K562 (cell line): ENCODE results near the gene C2orf76. TPM values are rescaled to one million over a fixed set of nuclear protein-coding genes. Genes with fewer than 3 reads are reported as not detected.

Source experiments
- ATF4 ChIP-seq: fragments of 450-650 bp; formaldehyde crosslinking; IDR thresholded peaks from 2 replicates; pipeline ENCODE4 v1.4.0; 2022; ENCODE audit warnings: mild to moderate bottlenecking, moderate library complexity
- BHLHE40 ChIP-seq: IDR thresholded peaks from 2 replicates; pipeline ENCODE4 v1.6.1; 2011; ENCODE audit warnings: low read length, improper control_type of control experiment
- CLOCK ChIP-seq: fragments of 250-450 bp; sonication (Bioruptor Pico); IDR thresholded peaks from 2 replicates; pipeline ENCODE4 v1.4.0; 2020; ENCODE audit warnings: mild to moderate bottlenecking, moderate library complexity, borderline replicate concordance
- CREB5 ChIP-seq: fragments of 250-450 bp; sonication (Bioruptor Pico); IDR thresholded peaks from 2 replicates; pipeline ENCODE4 v1.5.0; 2020; ENCODE audit warnings: mild to moderate bottlenecking
- CREBBP ChIP-seq: IDR thresholded peaks from one replicate; pipeline ENCODE4 v1.6.1; 2012; ENCODE audit warnings: low read depth, mild to moderate bottlenecking, control low read depth, inconsistent platforms, low read length
- ELF1 ChIP-seq: fragments of 200-800 bp; sonication (Bioruptor generic); IDR thresholded peaks from 2 replicates; pipeline ENCODE4 v1.6.1; 2016; ENCODE audit warnings: missing genetic modification characterization, missing compliant biosample characterization
- FOSL1 ChIP-seq: fragments of 200-800 bp; sonication (Bioruptor generic); conservative IDR thresholded peaks from 2 replicates; pipeline ENCODE4 v1.6.1; 2016; ENCODE audit warnings: missing genetic modification characterization, missing compliant biosample characterization
- HMG20A ChIP-seq: fragments of 450-650 bp; formaldehyde crosslinking; conservative IDR thresholded peaks from 2 replicates; pipeline ENCODE4 v1.4.0; 2020; ENCODE audit warnings: mild to moderate bottlenecking, mixed read lengths
- HNRNPK ChIP-seq: fragments of 200-400 bp; formaldehyde crosslinking; IDR thresholded peaks from one replicate; pipeline ENCODE4 v1.6.1; 2018; ENCODE audit warnings: mild to moderate bottlenecking, low read depth, low read length; ENCODE audit not compliant: poor library complexity, severe bottlenecking
- HOXB6 ChIP-seq: fragments of 250-450 bp; sonication (Bioruptor Pico); IDR thresholded peaks from 2 replicates; pipeline ENCODE4 v1.5.1; 2022; ENCODE audit warnings: mild to moderate bottlenecking, borderline replicate concordance
- IFI16 ChIP-seq: fragments of 250-450 bp; sonication (Bioruptor Pico); IDR thresholded peaks from 2 replicates; pipeline ENCODE4 v2.1.2; 2022; ENCODE audit warnings: mild to moderate bottlenecking, inconsistent platforms
- MTA1 ChIP-seq: fragments of 450-650 bp; IDR thresholded peaks from 2 replicates; pipeline ENCODE4 v1.6.1; 2017; ENCODE audit warnings: borderline replicate concordance
- POLR2AphosphoS5 ChIP-seq: IDR thresholded peaks from 2 replicates; pipeline ENCODE4 v1.6.1; 2011; ENCODE audit warnings: mild to moderate bottlenecking, low read depth, low read length, moderate library complexity; ENCODE audit not compliant: control insufficient read depth, insufficient read depth
- RBM15 ChIP-seq: fragments of 200-400 bp; formaldehyde crosslinking; IDR thresholded peaks from 2 replicates; pipeline ENCODE4 v1.6.1; 2018; ENCODE audit warnings: mild to moderate bottlenecking, low read length, moderate library complexity; ENCODE audit not compliant: insufficient read depth
- RNF2 ChIP-seq: sonication (generic); IDR thresholded peaks from 2 replicates; pipeline ENCODE4 v1.6.1; 2016
- TEAD4 ChIP-seq, 2 experiments: sonication (generic) in 1 of 2; formaldehyde crosslinking in 1 of 2; IDR thresholded peaks; 2 replicates each; pipeline versions ENCODE4 v1.6.1 to v1.8.0; 2012 to 2022; ENCODE audit warnings: borderline replicate concordance in 1 of 2, inconsistent platforms in 1 of 2, low read length in 1 of 2, mild to moderate bottlenecking in 1 of 2, missing genetic modification reagents in 1 of 2
- ZBED1 ChIP-seq: IDR thresholded peaks from 2 replicates; pipeline ENCODE4 v1.6.1; 2014
- ZNF24 ChIP-seq: fragments of 450-650 bp; IDR thresholded peaks from 2 replicates; pipeline ENCODE4 v1.6.1; 2016
- ZNF561 ChIP-seq: fragments of 450-650 bp; formaldehyde crosslinking; conservative IDR thresholded peaks from 2 replicates; pipeline ENCODE4 v1.4.0; 2020; ENCODE audit warnings: mild to moderate bottlenecking, moderate library complexity
- ZNF639 ChIP-seq, 2 experiments: fragments of 200-800 bp in 1 of 2; sonication (Bioruptor generic) in 1 of 2; sonication (generic) in 1 of 2; formaldehyde crosslinking in 1 of 2; IDR thresholded peaks in 1 of 2; conservative IDR thresholded peaks in 1 of 2; 2 replicates each; pipeline versions ENCODE4 v1.5.0 to v1.6.1; 2016 to 2020; ENCODE audit warnings: missing compliant biosample characterization in 1 of 2, missing genetic modification characterization in 1 of 2, missing genetic modification reagents in 1 of 2
- ZZZ3 ChIP-seq: fragments of 450-650 bp; IDR thresholded peaks from 2 replicates; pipeline ENCODE4 v1.6.1; 2016; ENCODE audit warnings: antibody characterized with exemption, mild to moderate bottlenecking, moderate library complexity
- polyA plus RNA-seq, 8 experiments: library from polyadenylated mRNA; depleted of rRNA in 4 of 8; stranded (reverse) in 5 of 8; unstranded in 3 of 8; fragments of >200 nt; fragmentation: Nextera tagmentation in 2 of 8; fragmentation: Illumina TruSeq in 1 of 8; extraction: Ambion mirVana in 2 of 8; extraction: Trizol in 1 of 8; gene quantifications; 2 replicates each; pipeline versions ENCODE4 v1.2.1 to v1.2.3, GENCODE V29; 2011 to 2014; ENCODE audit warnings: inconsistent platforms in 1 of 8, missing spikeins in 1 of 8
- total RNA-seq, 7 experiments: library from RNA; depleted of rRNA in 6 of 7; stranded (reverse); fragments of >200 nt in 6 of 7; fragmentation: Illumina TruSeq in 2 of 7; extraction: Trizol in 2 of 7; gene quantifications; 2 replicates each; pipeline versions ENCODE4 v1.2.1 to v1.2.3, GENCODE V29; 2011 to 2021; ENCODE audit warnings: low replicate concordance in 1 of 7

The C2orf76 gene
- total and polyA plus RNA-seq, 9 of the 15 experiments (the other 6 are each of a cell fraction or from before 2014, with no cell fraction given): 4.8 to 26.2 (median 14.5) TPM

- TF ChIP-seq ATF4 (CRISPR knock-in tag): no peak
- TF ChIP-seq ZZZ3: no peak
- TF ChIP-seq CREB5: no peak
- no peak for TF ChIP-seq MTA1
- TF ChIP-seq CLOCK (CRISPR knock-in tag): no peak
- TF ChIP-seq HNRNPK: no peak
- TF ChIP-seq HOXB6 (CRISPR knock-in tag): no peak
- TF ChIP-seq ELF1 (tag): peak; percentile 43
- no peak for TF ChIP-seq TEAD4 (IDR thresholded peaks at IDR 0.05; ENCODE audit: low read length)
- TF ChIP-seq TEAD4 (CRISPR knock-in tag; IDR thresholded peaks at IDR 0.05; ENCODE audit: borderline replicate concordance): no peak
- no peak for TF ChIP-seq RBM15
- TF ChIP-seq BHLHE40: peak; percentile 85
- TF ChIP-seq ZBED1: no peak
- TF ChIP-seq ZNF639 (CRISPR knock-in tag; conservative IDR thresholded peaks at IDR 0.05 in 1 of 2, IDR thresholded peaks at IDR 0.05 in 1 of 2): no peak
- no peak for TF ChIP-seq ZNF561 (CRISPR knock-in tag)
- TF ChIP-seq HMG20A (CRISPR knock-in tag): no peak
- TF ChIP-seq CREBBP: no peak
- peak; percentile 94 for TF ChIP-seq FOSL1 (tag)
- TF ChIP-seq ZNF24: no peak
- TF ChIP-seq POLR2AphosphoS5: no peak
- no peak for TF ChIP-seq RNF2
- TF ChIP-seq IFI16 (CRISPR knock-in tag): no peak
Observed at GRCh38 chr2:119387381-119388129, 20.9 kb upstream of the C2orf76 start (continued).
